ENCODE results near the gene UBXN2A.

UBXN2A gene

DNA sequence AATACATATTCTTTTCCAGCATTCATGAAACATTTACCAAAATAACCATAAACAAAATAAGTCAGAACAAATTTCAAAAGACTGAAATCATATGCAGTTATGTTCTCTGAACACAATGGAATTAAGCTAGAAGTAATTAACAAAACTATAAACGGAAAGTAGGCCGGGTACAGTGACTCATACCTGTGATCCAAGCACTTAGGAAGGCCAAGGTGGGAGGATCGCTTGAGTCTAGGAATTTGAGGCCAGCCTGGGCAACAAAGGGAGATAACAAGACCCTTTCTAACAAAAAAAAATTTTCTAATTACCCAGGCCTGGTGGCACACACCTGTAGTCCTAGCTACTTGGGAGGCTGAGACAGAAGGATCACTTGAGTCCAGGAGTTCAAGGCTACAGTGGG is 28.2 kb upstream of the UBXN2A start (continued):
- TF ChIP-seq ZNF48 (tag by site-specific recombination; IDR thresholded peaks at IDR 0.05) (no peak), SALL2 (tag by site-specific recombination; IDR thresholded peaks at IDR 0.05; ENCODE audit: borderline replicate concordance) (no peak), ZNF549 (tag by site-specific recombination; IDR thresholded peaks at IDR 0.05) (no peak), WT1 (tag by site-specific recombination; IDR thresholded peaks at IDR 0.05) (no peak), KLF10 (tag by site-specific recombination; IDR thresholded peaks at IDR 0.05) (no peak), RBAK (tag by site-specific recombination; IDR thresholded peaks at IDR 0.05) (no peak)
- TF ChIP-seq, protein P1, sequence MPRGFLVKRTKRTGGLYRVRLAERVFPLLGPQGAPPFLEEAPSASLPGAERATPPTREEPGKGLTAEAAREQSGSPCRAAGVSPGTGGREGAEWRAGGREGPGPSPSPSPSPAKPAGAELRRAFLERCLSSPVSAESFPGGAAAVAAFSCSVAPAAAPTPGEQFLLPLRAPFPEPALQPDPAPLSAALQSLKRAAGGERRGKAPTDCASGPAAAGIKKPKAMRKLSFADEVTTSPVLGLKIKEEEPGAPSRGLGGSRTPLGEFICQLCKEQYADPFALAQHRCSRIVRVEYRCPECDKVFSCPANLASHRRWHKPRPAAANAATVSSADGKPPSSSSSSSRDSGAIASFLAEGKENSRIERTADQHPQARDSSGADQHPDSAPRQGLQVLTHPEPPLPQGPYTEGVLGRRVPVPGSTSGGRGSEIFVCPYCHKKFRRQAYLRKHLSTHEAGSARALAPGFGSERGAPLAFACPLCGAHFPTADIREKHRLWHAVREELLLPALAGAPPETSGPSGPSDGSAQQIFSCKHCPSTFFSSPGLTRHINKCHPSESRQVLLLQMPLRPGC (tag by site-specific recombination; IDR thresholded peaks at IDR 0.05) = 0 out of 2 replicates have a peak, but pooled peaks have one; percentile 34
- TF ChIP-seq, protein P2, sequence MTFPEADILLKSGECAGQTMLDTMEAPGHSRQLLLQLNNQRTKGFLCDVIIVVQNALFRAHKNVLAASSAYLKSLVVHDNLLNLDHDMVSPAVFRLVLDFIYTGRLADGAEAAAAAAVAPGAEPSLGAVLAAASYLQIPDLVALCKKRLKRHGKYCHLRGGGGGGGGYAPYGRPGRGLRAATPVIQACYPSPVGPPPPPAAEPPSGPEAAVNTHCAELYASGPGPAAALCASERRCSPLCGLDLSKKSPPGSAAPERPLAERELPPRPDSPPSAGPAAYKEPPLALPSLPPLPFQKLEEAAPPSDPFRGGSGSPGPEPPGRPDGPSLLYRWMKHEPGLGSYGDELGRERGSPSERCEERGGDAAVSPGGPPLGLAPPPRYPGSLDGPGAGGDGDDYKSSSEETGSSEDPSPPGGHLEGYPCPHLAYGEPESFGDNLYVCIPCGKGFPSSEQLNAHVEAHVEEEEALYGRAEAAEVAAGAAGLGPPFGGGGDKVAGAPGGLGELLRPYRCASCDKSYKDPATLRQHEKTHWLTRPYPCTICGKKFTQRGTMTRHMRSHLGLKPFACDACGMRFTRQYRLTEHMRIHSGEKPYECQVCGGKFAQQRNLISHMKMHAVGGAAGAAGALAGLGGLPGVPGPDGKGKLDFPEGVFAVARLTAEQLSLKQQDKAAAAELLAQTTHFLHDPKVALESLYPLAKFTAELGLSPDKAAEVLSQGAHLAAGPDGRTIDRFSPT (tag by site-specific recombination; IDR thresholded peaks at IDR 0.05) = 0 out of 2 replicates have a peak, but pooled peaks have one; percentile 20
- TF ChIP-seq, protein P3, sequence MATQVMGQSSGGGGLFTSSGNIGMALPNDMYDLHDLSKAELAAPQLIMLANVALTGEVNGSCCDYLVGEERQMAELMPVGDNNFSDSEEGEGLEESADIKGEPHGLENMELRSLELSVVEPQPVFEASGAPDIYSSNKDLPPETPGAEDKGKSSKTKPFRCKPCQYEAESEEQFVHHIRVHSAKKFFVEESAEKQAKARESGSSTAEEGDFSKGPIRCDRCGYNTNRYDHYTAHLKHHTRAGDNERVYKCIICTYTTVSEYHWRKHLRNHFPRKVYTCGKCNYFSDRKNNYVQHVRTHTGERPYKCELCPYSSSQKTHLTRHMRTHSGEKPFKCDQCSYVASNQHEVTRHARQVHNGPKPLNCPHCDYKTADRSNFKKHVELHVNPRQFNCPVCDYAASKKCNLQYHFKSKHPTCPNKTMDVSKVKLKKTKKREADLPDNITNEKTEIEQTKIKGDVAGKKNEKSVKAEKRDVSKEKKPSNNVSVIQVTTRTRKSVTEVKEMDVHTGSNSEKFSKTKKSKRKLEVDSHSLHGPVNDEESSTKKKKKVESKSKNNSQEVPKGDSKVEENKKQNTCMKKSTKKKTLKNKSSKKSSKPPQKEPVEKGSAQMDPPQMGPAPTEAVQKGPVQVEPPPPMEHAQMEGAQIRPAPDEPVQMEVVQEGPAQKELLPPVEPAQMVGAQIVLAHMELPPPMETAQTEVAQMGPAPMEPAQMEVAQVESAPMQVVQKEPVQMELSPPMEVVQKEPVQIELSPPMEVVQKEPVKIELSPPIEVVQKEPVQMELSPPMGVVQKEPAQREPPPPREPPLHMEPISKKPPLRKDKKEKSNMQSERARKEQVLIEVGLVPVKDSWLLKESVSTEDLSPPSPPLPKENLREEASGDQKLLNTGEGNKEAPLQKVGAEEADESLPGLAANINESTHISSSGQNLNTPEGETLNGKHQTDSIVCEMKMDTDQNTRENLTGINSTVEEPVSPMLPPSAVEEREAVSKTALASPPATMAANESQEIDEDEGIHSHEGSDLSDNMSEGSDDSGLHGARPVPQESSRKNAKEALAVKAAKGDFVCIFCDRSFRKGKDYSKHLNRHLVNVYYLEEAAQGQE (tag by site-specific recombination; IDR thresholded peaks at IDR 0.05) = no peak
- TF ChIP-seq, protein P4, sequence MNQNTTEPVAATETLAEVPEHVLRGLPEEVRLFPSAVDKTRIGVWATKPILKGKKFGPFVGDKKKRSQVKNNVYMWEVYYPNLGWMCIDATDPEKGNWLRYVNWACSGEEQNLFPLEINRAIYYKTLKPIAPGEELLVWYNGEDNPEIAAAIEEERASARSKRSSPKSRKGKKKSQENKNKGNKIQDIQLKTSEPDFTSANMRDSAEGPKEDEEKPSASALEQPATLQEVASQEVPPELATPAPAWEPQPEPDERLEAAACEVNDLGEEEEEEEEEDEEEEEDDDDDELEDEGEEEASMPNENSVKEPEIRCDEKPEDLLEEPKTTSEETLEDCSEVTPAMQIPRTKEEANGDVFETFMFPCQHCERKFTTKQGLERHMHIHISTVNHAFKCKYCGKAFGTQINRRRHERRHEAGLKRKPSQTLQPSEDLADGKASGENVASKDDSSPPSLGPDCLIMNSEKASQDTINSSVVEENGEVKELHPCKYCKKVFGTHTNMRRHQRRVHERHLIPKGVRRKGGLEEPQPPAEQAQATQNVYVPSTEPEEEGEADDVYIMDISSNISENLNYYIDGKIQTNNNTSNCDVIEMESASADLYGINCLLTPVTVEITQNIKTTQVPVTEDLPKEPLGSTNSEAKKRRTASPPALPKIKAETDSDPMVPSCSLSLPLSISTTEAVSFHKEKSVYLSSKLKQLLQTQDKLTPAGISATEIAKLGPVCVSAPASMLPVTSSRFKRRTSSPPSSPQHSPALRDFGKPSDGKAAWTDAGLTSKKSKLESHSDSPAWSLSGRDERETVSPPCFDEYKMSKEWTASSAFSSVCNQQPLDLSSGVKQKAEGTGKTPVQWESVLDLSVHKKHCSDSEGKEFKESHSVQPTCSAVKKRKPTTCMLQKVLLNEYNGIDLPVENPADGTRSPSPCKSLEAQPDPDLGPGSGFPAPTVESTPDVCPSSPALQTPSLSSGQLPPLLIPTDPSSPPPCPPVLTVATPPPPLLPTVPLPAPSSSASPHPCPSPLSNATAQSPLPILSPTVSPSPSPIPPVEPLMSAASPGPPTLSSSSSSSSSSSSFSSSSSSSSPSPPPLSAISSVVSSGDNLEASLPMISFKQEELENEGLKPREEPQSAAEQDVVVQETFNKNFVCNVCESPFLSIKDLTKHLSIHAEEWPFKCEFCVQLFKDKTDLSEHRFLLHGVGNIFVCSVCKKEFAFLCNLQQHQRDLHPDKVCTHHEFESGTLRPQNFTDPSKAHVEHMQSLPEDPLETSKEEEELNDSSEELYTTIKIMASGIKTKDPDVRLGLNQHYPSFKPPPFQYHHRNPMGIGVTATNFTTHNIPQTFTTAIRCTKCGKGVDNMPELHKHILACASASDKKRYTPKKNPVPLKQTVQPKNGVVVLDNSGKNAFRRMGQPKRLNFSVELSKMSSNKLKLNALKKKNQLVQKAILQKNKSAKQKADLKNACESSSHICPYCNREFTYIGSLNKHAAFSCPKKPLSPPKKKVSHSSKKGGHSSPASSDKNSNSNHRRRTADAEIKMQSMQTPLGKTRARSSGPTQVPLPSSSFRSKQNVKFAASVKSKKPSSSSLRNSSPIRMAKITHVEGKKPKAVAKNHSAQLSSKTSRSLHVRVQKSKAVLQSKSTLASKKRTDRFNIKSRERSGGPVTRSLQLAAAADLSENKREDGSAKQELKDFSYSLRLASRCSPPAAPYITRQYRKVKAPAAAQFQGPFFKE (tag by site-specific recombination; IDR thresholded peaks at IDR 0.05; ENCODE audit: borderline replicate concordance) = no peak

DNA sequence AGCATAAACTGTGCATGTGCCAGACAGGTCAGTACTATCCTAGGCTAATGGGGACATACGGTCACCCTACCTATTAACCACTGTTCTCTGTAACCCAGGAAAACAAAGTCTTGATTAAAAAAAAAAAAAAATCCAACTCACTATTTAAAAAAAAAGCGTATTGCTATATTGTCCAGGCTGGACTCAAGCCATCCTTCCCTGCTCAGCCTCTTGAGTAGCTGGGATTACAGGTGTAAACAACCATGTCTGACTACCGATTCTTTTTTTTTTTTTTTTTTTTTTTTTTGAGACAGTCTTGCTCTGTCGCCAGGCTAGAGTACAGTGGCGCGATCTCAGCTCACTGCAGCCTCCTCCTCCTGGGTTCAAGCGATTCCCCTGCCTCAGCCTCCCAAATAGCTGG is 24.9 kb upstream of the UBXN2A start:
- POLR2A ChIA-PET = interaction anchor here (1.1 to 1.6 kb wide), 2 partner anchors 10 to 12 kb away, joined by 3 to 4 read pairs; partner anchors contain the start of gene ATAD2B
- CTCF ChIA-PET = interaction anchor here (0.7 kb wide), 2 partner anchors 164 to 168 kb away, joined by 3 read pairs; no protein-coding TSS in a partner anchor
- peaks cover 8% of the 10 kb centered on the region; the same call in 1 of the 2 replicates for H3K4me1 ChIP-seq (ENCODE audit: control insufficient read depth, insufficient read depth, low read length)
- TF ChIP-seq, protein P5, sequence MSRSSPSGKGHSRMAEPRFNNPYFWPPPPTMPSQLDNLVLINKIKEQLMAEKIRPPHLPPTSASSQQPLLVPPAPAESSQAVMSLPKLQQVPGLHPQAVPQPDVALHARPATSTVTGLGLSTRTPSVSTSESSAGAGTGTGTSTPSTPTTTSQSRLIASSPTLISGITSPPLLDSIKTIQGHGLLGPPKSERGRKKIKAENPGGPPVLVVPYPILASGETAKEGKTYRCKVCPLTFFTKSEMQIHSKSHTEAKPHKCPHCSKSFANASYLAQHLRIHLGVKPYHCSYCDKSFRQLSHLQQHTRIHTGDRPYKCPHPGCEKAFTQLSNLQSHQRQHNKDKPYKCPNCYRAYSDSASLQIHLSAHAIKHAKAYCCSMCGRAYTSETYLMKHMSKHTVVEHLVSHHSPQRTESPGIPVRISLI (tag by site-specific recombination; IDR thresholded peaks at IDR 0.05) = peak; percentile 63
- TF ChIP-seq, protein P6, sequence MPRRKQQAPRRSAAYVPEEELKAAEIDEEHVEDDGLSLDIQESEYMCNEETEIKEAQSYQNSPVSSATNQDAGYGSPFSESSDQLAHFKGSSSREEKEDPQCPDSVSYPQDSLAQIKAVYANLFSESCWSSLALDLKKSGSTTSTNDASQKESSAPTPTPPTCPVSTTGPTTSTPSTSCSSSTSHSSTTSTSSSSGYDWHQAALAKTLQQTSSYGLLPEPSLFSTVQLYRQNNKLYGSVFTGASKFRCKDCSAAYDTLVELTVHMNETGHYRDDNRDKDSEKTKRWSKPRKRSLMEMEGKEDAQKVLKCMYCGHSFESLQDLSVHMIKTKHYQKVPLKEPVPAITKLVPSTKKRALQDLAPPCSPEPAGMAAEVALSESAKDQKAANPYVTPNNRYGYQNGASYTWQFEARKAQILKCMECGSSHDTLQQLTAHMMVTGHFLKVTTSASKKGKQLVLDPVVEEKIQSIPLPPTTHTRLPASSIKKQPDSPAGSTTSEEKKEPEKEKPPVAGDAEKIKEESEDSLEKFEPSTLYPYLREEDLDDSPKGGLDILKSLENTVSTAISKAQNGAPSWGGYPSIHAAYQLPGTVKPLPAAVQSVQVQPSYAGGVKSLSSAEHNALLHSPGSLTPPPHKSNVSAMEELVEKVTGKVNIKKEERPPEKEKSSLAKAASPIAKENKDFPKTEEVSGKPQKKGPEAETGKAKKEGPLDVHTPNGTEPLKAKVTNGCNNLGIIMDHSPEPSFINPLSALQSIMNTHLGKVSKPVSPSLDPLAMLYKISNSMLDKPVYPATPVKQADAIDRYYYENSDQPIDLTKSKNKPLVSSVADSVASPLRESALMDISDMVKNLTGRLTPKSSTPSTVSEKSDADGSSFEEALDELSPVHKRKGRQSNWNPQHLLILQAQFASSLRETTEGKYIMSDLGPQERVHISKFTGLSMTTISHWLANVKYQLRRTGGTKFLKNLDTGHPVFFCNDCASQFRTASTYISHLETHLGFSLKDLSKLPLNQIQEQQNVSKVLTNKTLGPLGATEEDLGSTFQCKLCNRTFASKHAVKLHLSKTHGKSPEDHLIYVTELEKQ (tag by site-specific recombination; IDR thresholded peaks at IDR 0.05; ENCODE audit: borderline replicate concordance) = no peak
- TF ChIP-seq ZNF19 (tag by site-specific recombination; IDR thresholded peaks at IDR 0.05; ENCODE audit: low read depth) (no peak), ZNF433 (tag by site-specific recombination; IDR thresholded peaks at IDR 0.05; ENCODE audit: low read depth) (no peak), OSR2 (tag by site-specific recombination; IDR thresholded peaks at IDR 0.05) (peak; percentile 59; the same call in 1 of the 2 replicates), ZNF514 (tag by site-specific recombination; IDR thresholded peaks at IDR 0.05) (no peak), ZNF132 (tag by site-specific recombination; IDR thresholded peaks at IDR 0.05; ENCODE audit: borderline replicate concordance) (no peak), MZF1 (tag by site-specific recombination; IDR thresholded peaks at IDR 0.05; ENCODE audit: borderline replicate concordance) (no peak)

More for the DNA sequence above, 24.9 kb upstream of the UBXN2A start:
- Histone ChIP-seq H3K36me3 (ENCODE audit: control insufficient read depth in 2 of 2, insufficient read depth in 1 of 2, low read length in 2 of 2) (no peaks in the 10 kb centered on the region), H3K27ac (ENCODE audit: extremely low read depth, low read depth, low read length) (no peak overlapping the region), H3K4me3 (ENCODE audit: low read depth, low read length) (no peak overlapping the region), H3K9me3 (ENCODE audit: control insufficient read depth, insufficient read depth, low read depth, low read length) (no peaks in the 10 kb centered on the region)

All from HEK293 (cell line).